ENCODE measurements around the gene PCNX1. TPM values are rescaled to one million over a fixed set of nuclear protein-coding genes. Genes with fewer than 3 reads are reported as not detected.

The PCNX1 gene
- total RNA-seq, 1 donor from 2014 or later, result 77.2 TPM

DNA sequence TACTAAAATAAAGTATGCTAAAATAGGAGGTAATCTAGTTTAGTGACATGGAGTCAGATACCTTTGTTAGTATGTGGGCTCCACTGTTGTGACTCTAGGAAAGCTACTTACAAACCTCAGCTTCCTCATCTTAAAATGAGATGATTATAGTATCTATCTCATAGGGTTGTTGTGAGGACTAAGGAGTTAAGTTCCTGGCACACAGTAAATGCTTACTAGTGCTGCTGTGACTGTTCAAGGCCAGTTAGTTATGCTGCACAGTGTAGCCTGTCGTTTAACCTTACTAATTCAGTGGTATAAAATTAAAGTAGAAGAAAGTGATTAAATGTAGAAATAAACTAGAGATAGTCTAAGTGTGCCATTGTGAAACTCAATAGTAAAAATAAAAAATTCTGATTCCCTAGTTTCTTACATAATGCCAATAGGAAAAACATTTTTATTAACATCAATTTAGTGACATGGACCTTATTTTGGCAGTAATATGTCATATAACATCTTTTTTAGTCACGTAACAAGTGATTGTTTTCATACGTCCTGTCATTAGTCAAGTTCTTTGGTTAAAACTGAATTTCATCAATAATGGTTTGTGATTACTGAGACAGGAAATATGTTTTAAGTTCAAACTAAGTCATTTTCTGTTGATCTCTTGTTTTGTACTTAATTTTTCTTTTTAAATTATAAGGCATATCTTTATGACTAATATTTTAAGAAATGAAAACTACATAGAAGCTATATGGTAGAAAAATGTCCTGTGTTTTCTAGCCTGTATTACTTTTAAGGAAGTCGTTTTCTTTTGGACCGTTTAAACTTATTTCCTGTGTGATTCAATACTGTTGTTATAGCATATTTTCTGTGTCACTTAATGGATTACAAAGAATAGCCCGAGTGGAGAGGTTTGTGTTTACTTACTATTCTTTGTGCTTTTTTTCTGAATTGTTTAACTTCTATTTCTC lies 74.0 kb downstream of the PCNX1 start:
- Mint-ChIP-seq H3K27ac (no peak overlapping the region), H3K36me3 (peaks cover 16% of the 10 kb centered on the region), H3K27me3 (ENCODE audit: low read depth) (no peaks in the 10 kb centered on the region), H3K4me3 (no peak overlapping the region), H3K9me3 (no peaks in the 10 kb centered on the region), H3K4me1 (no peaks in the 10 kb centered on the region)
- TF ChIP-seq, protein P1, sequence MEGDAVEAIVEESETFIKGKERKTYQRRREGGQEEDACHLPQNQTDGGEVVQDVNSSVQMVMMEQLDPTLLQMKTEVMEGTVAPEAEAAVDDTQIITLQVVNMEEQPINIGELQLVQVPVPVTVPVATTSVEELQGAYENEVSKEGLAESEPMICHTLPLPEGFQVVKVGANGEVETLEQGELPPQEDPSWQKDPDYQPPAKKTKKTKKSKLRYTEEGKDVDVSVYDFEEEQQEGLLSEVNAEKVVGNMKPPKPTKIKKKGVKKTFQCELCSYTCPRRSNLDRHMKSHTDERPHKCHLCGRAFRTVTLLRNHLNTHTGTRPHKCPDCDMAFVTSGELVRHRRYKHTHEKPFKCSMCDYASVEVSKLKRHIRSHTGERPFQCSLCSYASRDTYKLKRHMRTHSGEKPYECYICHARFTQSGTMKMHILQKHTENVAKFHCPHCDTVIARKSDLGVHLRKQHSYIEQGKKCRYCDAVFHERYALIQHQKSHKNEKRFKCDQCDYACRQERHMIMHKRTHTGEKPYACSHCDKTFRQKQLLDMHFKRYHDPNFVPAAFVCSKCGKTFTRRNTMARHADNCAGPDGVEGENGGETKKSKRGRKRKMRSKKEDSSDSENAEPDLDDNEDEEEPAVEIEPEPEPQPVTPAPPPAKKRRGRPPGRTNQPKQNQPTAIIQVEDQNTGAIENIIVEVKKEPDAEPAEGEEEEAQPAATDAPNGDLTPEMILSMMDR (IDR thresholded peaks at IDR 0.05; ENCODE audit: unreplicated experiment), result no peak
- no peak for DNase-seq (ENCODE audit: low spot score in 2 of 2, unreplicated experiment in 2 of 2)

DNA sequence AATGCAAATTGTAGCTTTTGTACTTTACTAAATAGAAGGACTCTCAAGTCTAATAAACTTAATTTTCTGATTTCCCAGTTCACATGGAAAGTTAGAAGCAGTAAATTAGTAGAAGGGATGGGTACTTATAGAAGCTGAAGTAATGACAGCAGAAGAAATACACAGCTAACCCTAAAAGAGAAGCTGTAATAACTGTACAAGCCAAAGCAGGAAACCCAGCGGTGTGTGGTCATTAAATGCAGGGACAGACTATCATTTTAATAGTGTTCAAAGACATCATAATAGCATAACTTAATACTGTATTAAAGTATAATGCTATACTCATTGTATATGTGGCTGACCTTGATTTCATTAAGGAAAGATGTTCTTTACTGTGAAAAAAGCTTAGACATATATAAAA lies 74.9 kb downstream of the PCNX1 start:
- Mint-ChIP-seq H3K27me3 (ENCODE audit: low read depth) (no peaks in the 10 kb centered on the region), H3K4me3 (no peak overlapping the region), H3K4me1 (no peaks in the 10 kb centered on the region), H3K9me3 (no peaks in the 10 kb centered on the region), H3K36me3 (peaks cover 9% of the 10 kb centered on the region), H3K27ac (no peak overlapping the region)
- TF ChIP-seq, protein P1 (IDR thresholded peaks at IDR 0.05; ENCODE audit: unreplicated experiment), result no peak
- no peak for DNase-seq (ENCODE audit: low spot score in 2 of 2, unreplicated experiment in 2 of 2)

DNA sequence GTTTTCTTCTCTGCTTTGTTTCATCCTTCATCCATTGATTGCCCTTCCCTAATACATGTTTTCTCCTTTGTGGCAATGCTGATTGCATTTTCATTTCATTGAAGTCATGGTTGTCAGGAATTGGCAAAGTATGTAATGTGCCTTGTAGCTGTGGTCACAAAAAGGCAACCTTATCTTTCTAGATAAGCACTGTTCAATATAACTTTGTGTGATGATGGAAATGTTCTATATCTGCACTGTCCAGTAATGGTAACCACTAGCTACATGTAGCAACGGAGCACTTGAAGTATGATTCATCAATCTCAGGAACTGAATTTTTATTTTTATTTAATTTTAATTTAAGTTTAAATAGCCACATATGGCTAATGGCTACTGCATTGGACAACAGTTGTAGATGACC lies 79.8 kb downstream of the PCNX1 start:
- TF ChIP-seq, protein P1 (IDR thresholded peaks at IDR 0.05; ENCODE audit: unreplicated experiment), result no peak
- Mint-ChIP-seq H3K27me3 (ENCODE audit: low read depth) (no peaks in the 10 kb centered on the region), H3K9me3 (no peaks in the 10 kb centered on the region), H3K4me3 (no peak overlapping the region), H3K4me1 (no peaks in the 10 kb centered on the region), H3K36me3 (peaks cover 6% of the 10 kb centered on the region), H3K27ac (no peak overlapping the region)
- DNase-seq (ENCODE audit: low spot score in 2 of 2, unreplicated experiment in 2 of 2), result no peak

DNA sequence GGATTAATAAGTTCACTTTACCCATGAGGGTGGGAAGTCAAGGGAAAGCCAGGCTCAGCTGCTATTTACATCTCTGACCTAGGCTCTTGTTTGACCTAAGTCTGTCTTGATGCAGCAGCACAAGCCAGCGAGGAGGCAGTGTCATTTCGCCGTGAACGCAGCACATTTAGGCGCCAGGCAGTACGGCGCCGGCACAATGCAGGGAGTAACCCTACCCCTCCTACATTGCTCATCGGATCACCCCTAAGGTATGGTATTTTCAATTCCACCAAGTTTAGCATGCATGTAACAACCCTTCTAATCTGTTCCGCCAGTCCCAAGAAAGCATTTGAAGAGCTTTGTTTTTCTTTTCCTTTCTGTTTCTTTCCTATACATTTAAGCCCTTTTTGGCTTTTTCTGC lies 81.2 kb downstream of the PCNX1 start:
- H3K4me1 Mint-ChIP-seq, result no peaks in the 10 kb centered on the region
- TF ChIP-seq, protein P1 (IDR thresholded peaks at IDR 0.05; ENCODE audit: unreplicated experiment), result no peak
- no peak for DNase-seq (ENCODE audit: low spot score in 2 of 2, unreplicated experiment in 2 of 2)
- no peak overlapping the region for H3K4me3 Mint-ChIP-seq
- peaks cover 6% of the 10 kb centered on the region for H3K36me3 Mint-ChIP-seq
- peak overlapping the region; percentile 11 for H3K27ac Mint-ChIP-seq
- H3K9me3 Mint-ChIP-seq, result no peaks in the 10 kb centered on the region
- H3K27me3 Mint-ChIP-seq (ENCODE audit: low read depth), result no peaks in the 10 kb centered on the region

DNA sequence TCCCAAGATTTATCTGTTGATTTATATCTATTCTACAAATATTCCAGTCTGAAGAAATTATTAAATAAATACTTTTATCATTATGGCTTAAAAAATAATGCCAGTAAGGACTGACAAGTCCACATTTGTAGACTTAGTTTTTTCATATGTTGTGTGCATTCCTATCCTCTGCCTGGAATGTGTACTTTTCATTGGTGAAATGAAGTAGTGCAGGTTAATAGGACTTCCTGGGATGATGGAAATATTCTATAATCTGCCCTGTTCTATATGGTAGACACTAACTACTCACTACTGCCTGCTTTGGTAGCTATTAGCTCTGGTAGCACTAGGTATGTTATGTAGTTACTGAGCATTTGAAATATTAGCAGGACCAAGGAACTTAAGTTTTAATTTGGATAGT lies 86.7 kb downstream of the PCNX1 start:
- TF ChIP-seq, protein P1 (IDR thresholded peaks at IDR 0.05; ENCODE audit: unreplicated experiment), result no peak
- peaks cover 9% of the 10 kb centered on the region for H3K36me3 Mint-ChIP-seq
- no peaks in the 10 kb centered on the region for H3K4me1 Mint-ChIP-seq
- no peaks in the 10 kb centered on the region for H3K27me3 Mint-ChIP-seq (ENCODE audit: low read depth)
- no peak overlapping the region for H3K4me3 Mint-ChIP-seq
- no peak for DNase-seq (ENCODE audit: low spot score in 2 of 2, unreplicated experiment in 2 of 2)
- no peak overlapping the region for H3K27ac Mint-ChIP-seq
- no peaks in the 10 kb centered on the region for H3K9me3 Mint-ChIP-seq

Measured in mesothelial cell of epicardium (in vitro differentiated cells).